AG09309 (cell line): ENCODE measurements around the gene JCHAIN.
"Not testable (repeated sequence)": the region's sequence is repeated elsewhere in the genome, so short reads cannot be mapped to it uniquely, and the experiment has no call there.

Experiments used
- DNase-seq: peaks from one replicate; pipeline ENCODE4 v3.0.0-alpha.2; 2010; ENCODE audit warnings: low read depth
- H3K4me3 ChIP-seq: 2 replicates; pipeline ENCODE4 v1.5.1; 2011; ENCODE audit warnings: mild to moderate bottlenecking, low read depth, low read length, moderate library complexity; ENCODE audit not compliant: control insufficient read depth
- TF ChIP-seq, protein P1 (sequence below): IDR thresholded peaks from 2 replicates; pipeline ENCODE4 v1.5.1; 2011; ENCODE audit warnings: mild to moderate bottlenecking, low read depth, low read length, inconsistent platforms; ENCODE audit not compliant: insufficient read depth, control insufficient read depth; ENCODE audit errors: missing control alignments

JCHAIN gene

DNA sequence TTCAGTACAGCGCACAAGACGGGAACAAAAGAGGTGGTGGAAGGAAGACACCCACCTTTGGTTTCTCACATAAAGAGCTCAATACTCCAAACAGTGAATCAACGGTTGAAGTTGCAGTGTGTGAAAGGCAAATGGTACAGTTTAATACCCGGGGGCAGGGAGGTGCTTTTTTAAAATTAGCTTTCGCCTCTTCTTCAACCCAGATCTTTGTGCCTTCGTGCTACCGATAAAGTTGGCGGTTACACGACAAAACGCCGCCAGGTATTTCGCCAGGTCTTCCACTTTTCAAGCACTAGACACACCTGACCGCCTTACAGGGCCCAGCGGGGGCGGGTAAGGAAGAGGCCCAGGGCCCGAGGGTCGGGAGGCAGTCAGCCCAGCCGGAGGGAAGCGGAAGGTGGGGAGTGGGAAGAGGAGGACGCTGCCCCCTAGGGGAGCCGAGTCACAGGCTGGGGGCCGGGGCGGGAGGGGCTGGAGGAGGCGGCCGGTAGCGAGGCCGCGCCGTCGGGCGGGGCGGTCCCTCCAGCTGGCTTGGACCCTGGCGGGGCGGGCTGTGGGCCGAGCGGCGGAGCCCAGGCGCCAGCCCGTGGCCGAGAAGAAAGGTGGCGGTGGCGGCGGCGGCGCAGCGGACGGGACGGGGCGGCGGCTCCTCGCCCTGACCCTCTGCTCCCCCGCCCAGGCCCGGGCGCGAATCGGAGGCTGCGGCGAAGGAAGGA, 38.1 kb upstream of the JCHAIN start:
- H3K4me3 ChIP-seq, result peak overlapping the region; percentile 75
- TF ChIP-seq, protein P1, sequence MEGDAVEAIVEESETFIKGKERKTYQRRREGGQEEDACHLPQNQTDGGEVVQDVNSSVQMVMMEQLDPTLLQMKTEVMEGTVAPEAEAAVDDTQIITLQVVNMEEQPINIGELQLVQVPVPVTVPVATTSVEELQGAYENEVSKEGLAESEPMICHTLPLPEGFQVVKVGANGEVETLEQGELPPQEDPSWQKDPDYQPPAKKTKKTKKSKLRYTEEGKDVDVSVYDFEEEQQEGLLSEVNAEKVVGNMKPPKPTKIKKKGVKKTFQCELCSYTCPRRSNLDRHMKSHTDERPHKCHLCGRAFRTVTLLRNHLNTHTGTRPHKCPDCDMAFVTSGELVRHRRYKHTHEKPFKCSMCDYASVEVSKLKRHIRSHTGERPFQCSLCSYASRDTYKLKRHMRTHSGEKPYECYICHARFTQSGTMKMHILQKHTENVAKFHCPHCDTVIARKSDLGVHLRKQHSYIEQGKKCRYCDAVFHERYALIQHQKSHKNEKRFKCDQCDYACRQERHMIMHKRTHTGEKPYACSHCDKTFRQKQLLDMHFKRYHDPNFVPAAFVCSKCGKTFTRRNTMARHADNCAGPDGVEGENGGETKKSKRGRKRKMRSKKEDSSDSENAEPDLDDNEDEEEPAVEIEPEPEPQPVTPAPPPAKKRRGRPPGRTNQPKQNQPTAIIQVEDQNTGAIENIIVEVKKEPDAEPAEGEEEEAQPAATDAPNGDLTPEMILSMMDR, result peak; percentile 36
- DNase-seq, result no peak

DNA sequence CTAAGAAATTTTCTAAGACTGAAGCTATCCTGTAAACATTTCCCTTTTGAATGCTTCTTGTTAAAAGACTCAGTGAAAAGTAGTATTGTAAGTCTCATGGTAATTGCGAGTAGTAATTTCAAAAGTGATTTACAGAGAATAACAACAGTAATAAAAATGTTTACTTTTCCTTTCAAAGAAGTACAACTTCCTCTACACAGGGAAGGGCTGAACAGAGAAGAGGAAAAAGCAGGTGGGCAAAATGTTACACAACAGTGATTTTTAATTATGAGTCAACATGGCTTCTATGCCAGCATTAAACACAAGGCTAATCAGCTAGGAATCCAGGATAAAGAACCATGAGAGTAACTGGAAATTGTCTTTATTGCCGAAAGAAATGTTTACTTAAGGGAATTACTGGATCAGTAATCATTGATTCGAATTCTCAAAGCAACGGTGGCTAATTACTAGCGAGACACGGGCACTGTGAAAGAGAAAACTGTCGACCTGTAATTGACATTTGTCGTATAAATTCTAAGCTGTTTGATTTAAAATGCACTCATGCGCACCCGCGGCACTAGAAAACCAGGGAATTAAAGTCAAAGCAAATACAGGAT, 37.4 kb upstream of the JCHAIN start:
- no peak for DNase-seq
- TF ChIP-seq, protein P1, result no peak
- H3K4me3 ChIP-seq, result peak overlapping the region; percentile 75

DNA sequence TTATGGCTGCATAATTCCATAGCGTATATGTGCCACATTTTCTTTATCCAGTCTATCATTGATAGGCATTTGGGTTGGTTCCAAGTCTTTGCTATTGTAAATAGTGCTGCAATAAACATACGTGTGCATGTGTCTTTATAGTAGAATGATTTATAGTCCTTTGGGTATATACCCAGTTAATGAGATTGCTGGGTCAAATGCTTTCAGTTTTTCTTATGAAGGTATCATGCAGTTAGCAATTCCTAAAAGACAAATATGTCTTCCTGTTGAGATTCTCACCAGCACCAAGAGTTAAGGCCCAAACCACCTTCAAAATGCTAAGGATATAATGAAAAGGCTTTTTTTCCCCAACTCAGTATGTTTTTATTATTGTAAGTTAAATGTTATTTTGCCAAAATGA, 36.3 kb upstream of the JCHAIN start:
- H3K4me3 ChIP-seq, result not testable (repeated sequence)

DNA sequence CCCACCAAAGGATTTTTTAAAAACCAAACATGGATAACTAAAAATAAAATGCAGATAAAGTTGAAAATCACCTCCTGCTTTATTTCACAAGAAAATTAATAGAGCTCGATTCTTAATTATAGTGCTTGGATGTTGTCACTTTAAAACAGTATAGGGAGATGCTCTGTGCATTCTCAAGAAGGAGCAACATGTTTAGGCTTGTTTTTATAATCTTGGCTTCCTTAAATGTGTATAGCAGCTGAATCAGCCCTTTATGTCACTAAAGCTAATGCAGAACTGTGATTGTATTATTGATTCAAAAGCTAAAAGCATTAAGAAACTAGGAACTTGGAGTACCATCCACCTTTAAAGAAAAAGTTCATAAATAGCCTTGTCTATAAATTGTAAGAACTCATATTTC, 35.0 kb upstream of the JCHAIN start:
- no peak for DNase-seq
- H3K4me3 ChIP-seq, result no peak overlapping the region
- TF ChIP-seq, protein P1, result no peak

More for the DNA sequence above, 36.3 kb upstream of the JCHAIN start:
- not testable (repeated sequence) for DNase-seq

DNA sequence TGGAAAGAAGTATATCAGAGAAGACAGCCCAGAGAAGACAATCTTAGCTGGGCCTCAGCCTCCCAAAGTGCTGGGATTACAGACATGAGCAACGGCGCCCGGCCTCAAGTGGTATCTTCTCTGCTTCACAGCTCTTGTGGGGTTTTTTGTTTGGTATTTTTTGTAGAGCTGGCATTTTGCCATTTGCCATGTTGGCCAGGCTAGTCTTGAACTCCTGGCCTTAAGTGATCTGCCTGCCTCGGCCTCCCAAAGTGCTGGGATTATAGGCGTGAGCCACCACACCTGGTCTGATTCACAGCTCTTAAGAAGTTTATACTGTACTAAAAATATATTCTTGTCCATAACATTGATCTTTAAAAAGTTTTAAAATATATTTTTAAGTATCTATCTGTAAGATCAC, 34.4 kb upstream of the JCHAIN start:
- TF ChIP-seq, protein P1, result no peak
- no peak for DNase-seq
- H3K4me3 ChIP-seq, result no peak overlapping the region

DNA sequence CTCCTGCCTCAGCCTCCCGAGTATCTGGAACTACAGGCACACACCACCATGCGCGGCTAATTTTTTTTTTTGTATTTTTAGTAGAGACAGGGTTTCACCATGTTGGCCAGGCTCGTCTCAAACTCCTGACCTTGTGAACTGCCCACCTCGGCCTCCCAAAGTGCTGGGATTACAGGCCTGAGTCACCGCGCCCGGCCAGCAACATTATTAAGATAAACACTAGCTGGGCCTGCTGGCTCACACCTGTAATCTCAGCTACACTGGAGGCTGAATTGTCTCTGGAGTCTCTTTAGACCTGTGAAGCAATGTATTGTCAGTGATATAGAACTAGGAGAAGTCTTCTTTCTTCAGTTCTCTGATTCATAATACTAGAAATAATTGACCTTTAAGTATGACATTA, 32.1 kb upstream of the JCHAIN start:
- H3K4me3 ChIP-seq, DNase-seq: not testable (repeated sequence)

DNA sequence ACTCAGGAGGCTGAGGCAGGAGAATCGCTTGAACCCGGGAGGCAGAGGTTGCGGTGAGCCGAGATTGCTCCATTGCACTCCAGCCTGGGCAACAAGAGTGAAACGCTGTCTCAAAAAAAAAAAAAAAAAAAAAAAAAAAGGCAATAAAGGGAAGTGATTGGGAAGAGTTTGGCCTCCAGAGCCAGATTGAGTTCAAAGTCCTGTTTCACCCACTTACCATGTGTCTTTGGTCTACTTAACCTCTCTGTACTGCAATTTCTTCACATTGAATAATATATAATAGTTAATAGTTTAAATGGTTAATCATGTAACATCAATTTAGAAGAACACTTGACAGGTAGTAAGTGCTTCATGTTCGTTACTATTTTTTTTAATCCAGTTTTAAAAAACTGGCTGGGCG, 28.3 kb upstream of the JCHAIN start:
- not testable (repeated sequence) for H3K4me3 ChIP-seq, DNase-seq

DNA sequence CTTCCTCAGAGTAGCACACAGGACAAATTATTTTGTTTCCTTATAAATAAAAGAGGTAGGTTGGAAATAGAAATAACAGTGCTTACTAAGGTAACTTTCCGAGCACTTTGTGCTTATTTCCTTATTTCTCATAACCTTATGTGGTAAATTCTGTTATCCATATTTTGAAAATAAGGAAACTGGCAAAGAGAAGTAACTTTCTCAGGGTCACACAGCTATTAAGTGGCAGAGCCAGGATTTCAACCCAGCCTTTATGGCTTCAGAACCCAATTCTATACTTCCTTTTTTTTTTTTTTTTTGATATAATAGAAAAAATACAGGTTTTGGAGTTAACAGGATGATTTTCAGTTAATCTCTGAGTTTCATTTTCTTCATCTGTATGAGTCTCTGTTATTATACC, 25.4 kb upstream of the JCHAIN start:
- no peak overlapping the region for H3K4me3 ChIP-seq
- DNase-seq, result no peak
- TF ChIP-seq, protein P1, result no peak
